DND-41 (cell line): ENCODE measurements around the gene DIABLO.

ENCODE experiments used
- CTCF ChIP-seq: IDR thresholded peaks from 2 replicates; pipeline ENCODE4 v1.5.1; 2012; ENCODE audit warnings: borderline replicate concordance, low read length, moderate library complexity, mild to moderate bottlenecking; ENCODE audit not compliant: poor library complexity, severe bottlenecking; ENCODE audit errors: extremely low read depth
- EZH2 ChIP-seq: IDR thresholded peaks from 3 replicates; pipeline ENCODE4 v1.6.1; 2012; ENCODE audit warnings: borderline replicate concordance, low read depth, mild to moderate bottlenecking, moderate library complexity, low read length, inconsistent platforms; ENCODE audit not compliant: severe bottlenecking

- TF ChIP-seq CTCF = no peak
- no peak for TF ChIP-seq EZH2
Observed at GRCh38 chr12:122162976-122163375, 62.9 kb downstream of the DIABLO start.
